OCI-LY7 (cell line): ENCODE results near the gene SLC6A18. TPM values are rescaled to one million over a fixed set of nuclear protein-coding genes. Genes with fewer than 3 reads are reported as not detected.
"Not testable (repeated sequence)": the region's sequence is repeated elsewhere in the genome, so short reads cannot be mapped to it uniquely, and the experiment has no call there.

ENCODE experiments used
- BruUV-seq: library from RNA; stranded (reverse); fragments of 400-500 nt; replicated peaks from 2 replicates; lab custom pipeline; 2021; lab: Mats Ljungman, UMichigan
- CTCF ChIA-PET: fragments of 300-600 bp; sonication (Branson Sonifier 250); formaldehyde crosslinking; loops from one replicate; lab custom pipeline; 2022; ENCODE audit warnings: antibody characterized with exemption; ENCODE audit not compliant: unreplicated experiment; lab: Charles Lee
- POLR2A ChIA-PET: fragments of 300-600 bp; sonication (Branson Sonifier 250); formaldehyde crosslinking; loops from one replicate; lab custom pipeline; 2022; ENCODE audit warnings: antibody characterized with exemption; lab: Charles Lee
- DNase-seq: peaks from one replicate; pipeline ENCODE4 v3.0.0-alpha.2; 2015; ENCODE audit warnings: low spot score
- H2AFZ ChIP-seq: fragments of 200-600 bp; sonication (generic), shearing (Covaris generic); 2 replicates; pipeline ENCODE4 v1.6.1; 2014; ENCODE audit warnings: mild to moderate bottlenecking, antibody characterized with exemption, low read length, moderate library complexity
- H3K27ac ChIP-seq: fragments of 200-600 bp; sonication (generic); 2 replicates; pipeline ENCODE4 v1.5.1; 2014; ENCODE audit warnings: mixed run types, low read depth, mild to moderate bottlenecking, moderate library complexity, low read length, inconsistent platforms; ENCODE audit not compliant: poor library complexity, severe bottlenecking
- H3K36me3 ChIP-seq: fragments of 200-600 bp; sonication (generic); 2 replicates; pipeline ENCODE4 v1.6.1; 2014; ENCODE audit warnings: mild to moderate bottlenecking, antibody characterized with exemption, low read length, moderate library complexity, mixed read lengths; ENCODE audit not compliant: insufficient read depth
- H3K4me1 ChIP-seq: fragments of 200-600 bp; sonication (generic); 2 replicates; pipeline ENCODE4 v1.5.1; 2014; ENCODE audit warnings: mild to moderate bottlenecking, low read length; ENCODE audit not compliant: insufficient read depth, poor library complexity, severe bottlenecking
- H3K4me2 ChIP-seq: fragments of 200-600 bp; sonication (generic); 2 replicates; pipeline ENCODE4 v1.6.1; 2014; ENCODE audit warnings: mild to moderate bottlenecking, low read length
- H3K4me3 ChIP-seq: fragments of 200-600 bp; sonication (generic); 2 replicates; pipeline ENCODE4 v1.5.1; 2014; ENCODE audit warnings: mild to moderate bottlenecking, low read depth, low read length; ENCODE audit not compliant: poor library complexity, severe bottlenecking
- H3K79me2 ChIP-seq: fragments of 200-600 bp; sonication (generic); 2 replicates; pipeline ENCODE4 v1.6.1; 2016; ENCODE audit warnings: low read depth, mild to moderate bottlenecking, low read length, moderate library complexity, mixed read lengths; ENCODE audit not compliant: insufficient read depth
- H3K9me2 ChIP-seq: fragments of 200-600 bp; sonication (generic); 2 replicates; pipeline ENCODE4 v1.6.1; 2016; ENCODE audit warnings: mild to moderate bottlenecking, low read length, mixed read lengths; ENCODE audit not compliant: insufficient read depth
- H3K9me3 ChIP-seq: fragments of 200-600 bp; sonication (generic); 2 replicates; pipeline ENCODE4 v1.6.1; 2014; ENCODE audit warnings: mild to moderate bottlenecking, mixed run types, low read length, mixed read lengths
- H4K20me1 ChIP-seq: fragments of 200-600 bp; sonication (generic); 2 replicates; pipeline ENCODE4 v1.6.1; 2014; ENCODE audit warnings: mild to moderate bottlenecking, antibody characterized with exemption, low read length, moderate library complexity, mixed read lengths; ENCODE audit not compliant: insufficient read depth
- EZH2phosphoT487 ChIP-seq: fragments of 200-600 bp; sonication (generic); IDR thresholded peaks from 2 replicates; pipeline ENCODE4 v1.6.1; 2018; ENCODE audit warnings: low read depth, borderline replicate concordance, mild to moderate bottlenecking, mixed run types, antibody characterized with exemption, low read length, moderate library complexity, mixed read lengths
- intact Hi-C: fragments of 100-400 bp; cut with micrococcal nuclease; formaldehyde crosslinking; loops from one replicate; pipeline ENCODE4 v1.10.0; 2022; ENCODE audit not compliant: unreplicated experiment
- total RNA-seq, 2 experiments: library from RNA; depleted of rRNA in 1 of 2; stranded (reverse); fragments of >200 nt in 1 of 2; shearing (Covaris generic) in 1 of 2; gene quantifications; 2 replicates each; pipeline ENCODE4 v1.2.3, GENCODE V29; 2014 to 2022
- TF ChIP-seq, protein P1 (sequence below): fragments of 200-600 bp; sonication (generic); conservative IDR thresholded peaks from 2 replicates; pipeline ENCODE4 v1.5.1; 2014; ENCODE audit warnings: mild to moderate bottlenecking, antibody characterized with exemption, low read length, moderate library complexity, mixed read lengths

SLC6A18 gene
- total RNA-seq, 2 experiments from 2014 or later = not detected

DNA sequence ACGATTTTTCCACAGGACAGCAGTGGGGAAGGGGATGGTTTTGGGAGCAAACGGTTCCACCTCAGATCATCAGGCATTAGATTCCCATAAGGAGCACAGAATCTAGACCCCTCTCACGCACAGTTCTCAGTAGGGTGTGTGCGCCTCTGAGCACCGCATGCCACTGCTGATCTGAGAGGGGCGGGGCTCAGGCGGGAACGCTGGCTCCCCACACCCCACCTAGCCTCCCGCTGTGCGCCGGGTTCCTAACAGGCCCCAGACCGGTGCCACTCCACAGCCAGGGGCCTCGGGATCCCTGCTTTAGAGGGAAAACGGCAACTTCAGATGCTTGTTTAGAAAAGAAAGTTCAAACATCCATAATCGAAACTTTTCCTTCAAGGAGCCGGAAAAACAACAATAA lies 49.3 kb downstream of the SLC6A18 start:
- POLR2A ChIA-PET = no interaction called here
- peaks cover 89% of the 10 kb centered on the region for H3K36me3 ChIP-seq
- H3K4me3 ChIP-seq = no peak overlapping the region
- CTCF ChIA-PET = no interaction called here
- no peak for TF ChIP-seq EZH2phosphoT487
- TF ChIP-seq, protein P1, sequence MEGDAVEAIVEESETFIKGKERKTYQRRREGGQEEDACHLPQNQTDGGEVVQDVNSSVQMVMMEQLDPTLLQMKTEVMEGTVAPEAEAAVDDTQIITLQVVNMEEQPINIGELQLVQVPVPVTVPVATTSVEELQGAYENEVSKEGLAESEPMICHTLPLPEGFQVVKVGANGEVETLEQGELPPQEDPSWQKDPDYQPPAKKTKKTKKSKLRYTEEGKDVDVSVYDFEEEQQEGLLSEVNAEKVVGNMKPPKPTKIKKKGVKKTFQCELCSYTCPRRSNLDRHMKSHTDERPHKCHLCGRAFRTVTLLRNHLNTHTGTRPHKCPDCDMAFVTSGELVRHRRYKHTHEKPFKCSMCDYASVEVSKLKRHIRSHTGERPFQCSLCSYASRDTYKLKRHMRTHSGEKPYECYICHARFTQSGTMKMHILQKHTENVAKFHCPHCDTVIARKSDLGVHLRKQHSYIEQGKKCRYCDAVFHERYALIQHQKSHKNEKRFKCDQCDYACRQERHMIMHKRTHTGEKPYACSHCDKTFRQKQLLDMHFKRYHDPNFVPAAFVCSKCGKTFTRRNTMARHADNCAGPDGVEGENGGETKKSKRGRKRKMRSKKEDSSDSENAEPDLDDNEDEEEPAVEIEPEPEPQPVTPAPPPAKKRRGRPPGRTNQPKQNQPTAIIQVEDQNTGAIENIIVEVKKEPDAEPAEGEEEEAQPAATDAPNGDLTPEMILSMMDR = no peak
- no peaks in the 10 kb centered on the region for H3K4me1 ChIP-seq
- no peak overlapping the region for H2AFZ ChIP-seq
- H3K79me2 ChIP-seq = peaks cover 39% of the 10 kb centered on the region
- BruUV-seq = no TSS peak
- intact Hi-C loops = no loop called here
- no peak overlapping the region for H3K4me2 ChIP-seq
- no peak for DNase-seq
- no peaks in the 10 kb centered on the region for H3K9me2 ChIP-seq
- H4K20me1 ChIP-seq = no peaks in the 10 kb centered on the region; the same call in 1 of the 2 replicates
- H3K27ac ChIP-seq = no peak overlapping the region
- no peaks in the 10 kb centered on the region for H3K9me3 ChIP-seq

DNA sequence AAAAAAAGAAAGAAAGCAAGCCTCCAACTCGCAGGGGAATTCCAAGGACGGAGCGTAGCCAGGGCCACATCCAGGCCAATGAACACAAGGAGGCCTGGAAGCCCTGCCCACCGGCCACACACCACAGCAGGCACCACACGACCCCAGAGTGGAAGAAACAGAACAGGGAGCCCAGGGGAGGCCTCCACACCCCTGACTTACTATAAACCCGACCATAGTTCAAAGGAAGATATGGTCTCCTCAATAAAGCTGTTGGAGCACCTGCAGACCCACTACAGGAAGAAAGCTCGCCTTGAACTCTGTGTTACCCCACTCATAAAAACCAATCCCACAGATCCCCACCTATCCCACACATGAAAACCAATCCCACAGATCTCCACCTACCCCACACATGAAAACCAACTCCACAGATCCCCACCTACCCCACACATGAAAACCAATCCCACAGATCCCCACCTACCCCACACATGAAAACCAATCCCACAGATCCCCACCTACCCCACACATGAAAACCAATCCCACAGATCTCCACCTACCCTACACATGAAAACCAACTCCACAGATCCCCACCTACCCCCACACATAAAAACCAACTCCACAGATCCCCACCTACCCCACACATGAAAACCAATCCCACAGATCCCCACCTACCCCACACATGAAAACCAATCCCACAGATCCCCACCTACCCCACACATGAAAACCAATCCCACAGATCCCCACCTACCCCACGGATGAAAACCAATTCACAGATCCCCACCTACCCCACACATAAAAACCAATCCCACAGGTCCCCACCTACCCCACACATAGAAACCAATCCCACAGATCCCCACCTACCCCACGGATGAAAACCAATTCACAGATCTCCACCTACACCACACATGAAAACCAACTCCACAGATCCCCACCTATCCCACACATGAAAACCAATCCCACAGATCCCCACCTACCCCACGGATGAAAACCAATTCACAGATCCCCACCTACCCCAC lies 50.5 kb downstream of the SLC6A18 start:
- H2AFZ ChIP-seq, CTCF ChIA-PET, H3K9me2 ChIP-seq, H3K27ac ChIP-seq, H3K9me3 ChIP-seq, H3K4me2 ChIP-seq, DNase-seq, H3K4me3 ChIP-seq, H4K20me1 ChIP-seq, H3K4me1 ChIP-seq, BruUV-seq, intact Hi-C loops, POLR2A ChIA-PET: not testable (repeated sequence)
- peaks cover 90% of the 10 kb centered on the region for H3K36me3 ChIP-seq
- peaks cover 39% of the 10 kb centered on the region for H3K79me2 ChIP-seq

DNA sequence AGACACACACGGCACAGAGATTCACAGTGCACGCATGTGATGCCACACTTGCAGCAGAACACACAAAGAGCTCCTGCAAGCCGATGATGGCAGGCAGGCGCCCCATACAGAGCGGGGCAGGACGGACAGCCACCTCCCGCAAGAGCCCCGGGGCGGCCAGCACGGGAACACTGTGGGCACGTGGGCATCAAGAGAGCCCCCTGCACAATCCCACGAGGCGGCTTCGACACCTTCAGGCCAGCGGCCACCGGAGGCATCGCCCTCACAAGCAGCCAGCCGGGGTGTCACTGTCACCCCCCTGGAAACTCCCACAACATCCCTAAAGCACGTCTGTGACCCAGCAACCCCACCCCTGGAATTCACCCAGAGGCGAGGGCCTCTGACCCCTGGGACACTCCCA lies 51.7 kb downstream of the SLC6A18 start:
- POLR2A ChIA-PET = interaction anchor here (1.3 kb wide), 1 partner anchor 40 kb away, joined by 3 read pairs; no protein-coding TSS in a partner anchor
- Histone ChIP-seq H4K20me1 (peaks cover 4% of the 10 kb centered on the region; the same call in 1 of the 2 replicates), H3K4me1 (no peaks in the 10 kb centered on the region), H3K9me2 (no peaks in the 10 kb centered on the region), H3K9me3 (no peaks in the 10 kb centered on the region), H2AFZ (no peak overlapping the region), H3K4me2 (no peak overlapping the region), H3K36me3 (peaks cover 90% of the 10 kb centered on the region), H3K79me2 (peaks cover 51% of the 10 kb centered on the region), H3K4me3 (no peak overlapping the region), H3K27ac (no peak overlapping the region)
- DNase-seq = no peak
- TF ChIP-seq EZH2phosphoT487 = no peak
- TF ChIP-seq, protein P1 = no peak
- BruUV-seq = no TSS peak
- intact Hi-C loops = no loop called here
- CTCF ChIA-PET = interaction anchor here (0.6 kb wide), 1 partner anchor 210 kb away, joined by 3 read pairs; no protein-coding TSS in a partner anchor
